ENCODE results near the gene CCDC167. TPM values are rescaled to one million over a fixed set of nuclear protein-coding genes. Genes with fewer than 3 reads are reported as not detected.

CCDC167 gene
- total RNA-seq, 1 donor from 2014 or later, result 82.7 TPM

- DNase-seq (ENCODE audit: low read depth), result no peak
- Histone ChIP-seq H3K4me3 (ENCODE audit: low read depth, low read length) (no peak overlapping the region), H3K36me3 (ENCODE audit: control insufficient read depth, insufficient read depth, low read length) (no peaks in the 10 kb centered on the region), H3K27me3 (ENCODE audit: control insufficient read depth, insufficient read depth, low read length) (no peaks in the 10 kb centered on the region)
- TF ChIP-seq, protein P1, sequence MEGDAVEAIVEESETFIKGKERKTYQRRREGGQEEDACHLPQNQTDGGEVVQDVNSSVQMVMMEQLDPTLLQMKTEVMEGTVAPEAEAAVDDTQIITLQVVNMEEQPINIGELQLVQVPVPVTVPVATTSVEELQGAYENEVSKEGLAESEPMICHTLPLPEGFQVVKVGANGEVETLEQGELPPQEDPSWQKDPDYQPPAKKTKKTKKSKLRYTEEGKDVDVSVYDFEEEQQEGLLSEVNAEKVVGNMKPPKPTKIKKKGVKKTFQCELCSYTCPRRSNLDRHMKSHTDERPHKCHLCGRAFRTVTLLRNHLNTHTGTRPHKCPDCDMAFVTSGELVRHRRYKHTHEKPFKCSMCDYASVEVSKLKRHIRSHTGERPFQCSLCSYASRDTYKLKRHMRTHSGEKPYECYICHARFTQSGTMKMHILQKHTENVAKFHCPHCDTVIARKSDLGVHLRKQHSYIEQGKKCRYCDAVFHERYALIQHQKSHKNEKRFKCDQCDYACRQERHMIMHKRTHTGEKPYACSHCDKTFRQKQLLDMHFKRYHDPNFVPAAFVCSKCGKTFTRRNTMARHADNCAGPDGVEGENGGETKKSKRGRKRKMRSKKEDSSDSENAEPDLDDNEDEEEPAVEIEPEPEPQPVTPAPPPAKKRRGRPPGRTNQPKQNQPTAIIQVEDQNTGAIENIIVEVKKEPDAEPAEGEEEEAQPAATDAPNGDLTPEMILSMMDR (IDR thresholded peaks at IDR 0.05; ENCODE audit: insufficient read depth, low read length, poor library complexity, severe bottlenecking), result no peak
Measured at GRCh38 chr6:37491171-37491829, 8.4 kb downstream of the CCDC167 start.

DNA sequence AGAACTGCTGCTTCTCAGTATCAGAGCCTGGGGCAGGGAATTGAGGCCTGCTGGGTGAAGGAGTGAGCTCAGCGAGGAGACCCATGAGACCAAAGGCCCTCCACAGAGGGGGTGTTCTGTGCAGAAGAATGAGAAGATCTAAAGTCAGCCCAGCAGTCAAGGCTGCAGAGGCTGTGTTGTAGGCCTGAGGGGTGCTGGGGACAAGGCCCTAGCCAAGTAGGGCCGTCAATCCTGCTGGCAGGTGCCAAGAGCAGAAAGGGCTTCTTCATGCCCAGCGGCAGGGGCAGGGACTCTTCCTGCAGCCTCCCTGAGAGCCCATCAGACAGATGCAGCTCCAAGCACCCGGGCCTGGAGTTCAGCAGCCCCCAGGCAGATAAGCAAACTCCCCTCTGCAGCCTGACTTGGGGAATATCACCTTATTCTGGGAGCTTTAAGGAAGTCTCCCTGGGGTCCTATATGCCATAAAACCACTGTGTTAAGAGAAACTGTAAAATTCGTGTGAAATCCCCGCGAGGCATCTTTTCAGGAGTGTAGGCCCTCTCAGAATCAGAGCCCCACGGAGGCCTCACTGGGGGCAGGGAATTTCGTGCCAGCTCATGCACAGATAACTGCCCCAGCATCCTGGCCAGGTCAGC is 9.0 kb downstream of the CCDC167 start:
- Histone ChIP-seq H3K36me3 (ENCODE audit: control insufficient read depth, insufficient read depth, low read length) (no peaks in the 10 kb centered on the region), H3K4me3 (ENCODE audit: low read depth, low read length) (no peak overlapping the region), H3K27me3 (ENCODE audit: control insufficient read depth, insufficient read depth, low read length) (no peaks in the 10 kb centered on the region)
- DNase-seq (ENCODE audit: low read depth), result no peak
- TF ChIP-seq, protein P1 (IDR thresholded peaks at IDR 0.05; ENCODE audit: insufficient read depth, low read length, poor library complexity, severe bottlenecking), result no peak

GRCh38 chr6:37489697-37490336 is 9.9 kb downstream of the CCDC167 start:
- no peaks in the 10 kb centered on the region for H3K27me3 ChIP-seq (ENCODE audit: control insufficient read depth, insufficient read depth, low read length)
- TF ChIP-seq, protein P1 (IDR thresholded peaks at IDR 0.05; ENCODE audit: insufficient read depth, low read length, poor library complexity, severe bottlenecking), result peak; percentile 28
- H3K36me3 ChIP-seq (ENCODE audit: control insufficient read depth, insufficient read depth, low read length), result no peaks in the 10 kb centered on the region
- DNase-seq (ENCODE audit: low read depth), result no peak
- H3K4me3 ChIP-seq (ENCODE audit: low read depth, low read length), result no peak overlapping the region

GRCh38 chr6:37488476-37488875 is 11.2 kb downstream of the CCDC167 start:
- Histone ChIP-seq H3K4me3 (ENCODE audit: low read depth, low read length) (no peak overlapping the region), H3K36me3 (ENCODE audit: control insufficient read depth, insufficient read depth, low read length) (no peaks in the 10 kb centered on the region), H3K27me3 (ENCODE audit: control insufficient read depth, insufficient read depth, low read length) (no peaks in the 10 kb centered on the region)
- TF ChIP-seq, protein P1 (IDR thresholded peaks at IDR 0.05; ENCODE audit: insufficient read depth, low read length, poor library complexity, severe bottlenecking), result no peak
- DNase-seq (ENCODE audit: low read depth), result no peak

DNA sequence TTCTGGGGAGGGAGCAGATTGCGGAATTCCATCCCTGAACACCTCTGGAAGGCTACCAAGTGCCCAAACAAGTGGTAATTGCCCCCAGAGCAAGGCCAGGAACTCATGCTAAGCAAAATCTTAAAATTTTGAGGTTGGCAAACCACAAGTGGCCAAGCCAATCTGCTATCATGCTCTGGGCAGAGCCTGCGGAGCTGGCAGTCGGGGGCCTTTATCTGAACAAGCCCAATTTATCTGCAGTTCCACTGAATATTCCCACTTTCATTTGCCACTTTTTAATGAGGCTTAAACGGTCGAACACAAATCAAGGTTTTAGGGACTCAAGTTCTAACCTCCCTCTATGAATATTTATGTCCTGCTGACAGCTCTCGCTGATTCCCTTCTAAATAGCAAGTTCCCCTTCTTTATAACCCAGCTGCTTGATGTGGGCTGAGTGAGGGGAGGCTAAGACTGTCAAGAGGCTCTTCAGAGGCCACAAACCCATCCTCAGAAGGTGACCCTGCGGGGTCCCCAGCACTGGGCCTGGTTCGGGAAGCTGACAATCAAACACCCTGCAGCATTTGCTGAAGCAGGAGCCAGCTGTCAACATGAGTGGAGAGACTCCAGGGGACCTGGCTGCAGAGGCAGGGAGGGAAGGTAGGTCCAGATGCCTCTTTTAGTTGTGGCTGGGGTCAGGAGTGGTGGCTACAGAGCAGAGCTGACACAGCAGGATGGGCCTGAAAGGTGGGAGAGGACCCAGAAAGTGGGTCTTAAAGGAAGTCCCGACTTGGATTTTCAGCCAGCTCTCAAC is 11.9 kb downstream of the CCDC167 start:
- TF ChIP-seq, protein P1 (IDR thresholded peaks at IDR 0.05; ENCODE audit: insufficient read depth, low read length, poor library complexity, severe bottlenecking), result no peak
- no peak for DNase-seq (ENCODE audit: low read depth)
- Histone ChIP-seq H3K27me3 (ENCODE audit: control insufficient read depth, insufficient read depth, low read length) (no peaks in the 10 kb centered on the region), H3K4me3 (ENCODE audit: low read depth, low read length) (no peak overlapping the region), H3K36me3 (ENCODE audit: control insufficient read depth, insufficient read depth, low read length) (no peaks in the 10 kb centered on the region)
